Measurements from ENCODE around the gene PSTPIP2.
"Not testable (repeated sequence)": the region's sequence is repeated elsewhere in the genome, so short reads cannot be mapped to it uniquely, and the experiment has no call there.

Gene PSTPIP2

GRCh38 chr18:46069524-46069923, 2.5 kb downstream of the PSTPIP2 start:
- no peak for DNase-seq (ENCODE audit: low read depth in 2 of 2)

GRCh38 chr18:46068763-46069162, 3.3 kb downstream of the PSTPIP2 start:
- no peak for DNase-seq (ENCODE audit: low read depth in 2 of 2)

DNA sequence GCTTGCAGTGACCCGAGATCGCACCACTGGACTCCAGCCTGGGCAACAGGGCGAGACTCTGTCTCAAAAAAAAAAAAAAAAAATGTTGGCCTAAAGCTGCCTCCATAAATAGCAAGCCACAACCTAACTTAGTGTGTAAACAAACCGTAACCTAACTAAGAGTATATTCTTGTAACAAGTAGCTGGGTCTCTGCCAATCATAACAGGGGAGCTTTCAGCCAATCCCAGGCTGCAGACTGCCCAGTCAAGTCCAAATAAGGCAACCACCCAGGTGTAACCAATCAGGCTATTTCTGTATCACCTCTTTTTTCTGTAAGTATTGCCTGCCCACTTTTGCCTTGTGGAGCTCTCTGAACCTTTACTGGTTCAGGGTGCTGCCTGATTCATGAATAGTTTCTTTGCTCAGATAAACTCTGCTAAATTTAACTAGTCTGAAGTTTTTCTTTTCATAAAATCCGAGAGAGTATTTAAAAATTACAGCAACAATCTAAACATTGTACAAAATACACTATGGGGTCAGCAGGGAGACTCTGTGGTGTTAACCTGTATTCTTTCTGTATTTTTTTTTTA, 4.5 kb downstream of the PSTPIP2 start:
- no peak for DNase-seq (ENCODE audit: low read depth in 2 of 2)

GRCh38 chr18:46062781-46063180, 9.3 kb downstream of the PSTPIP2 start:
- DNase-seq (ENCODE audit: low read depth in 2 of 2), result no peak

DNA sequence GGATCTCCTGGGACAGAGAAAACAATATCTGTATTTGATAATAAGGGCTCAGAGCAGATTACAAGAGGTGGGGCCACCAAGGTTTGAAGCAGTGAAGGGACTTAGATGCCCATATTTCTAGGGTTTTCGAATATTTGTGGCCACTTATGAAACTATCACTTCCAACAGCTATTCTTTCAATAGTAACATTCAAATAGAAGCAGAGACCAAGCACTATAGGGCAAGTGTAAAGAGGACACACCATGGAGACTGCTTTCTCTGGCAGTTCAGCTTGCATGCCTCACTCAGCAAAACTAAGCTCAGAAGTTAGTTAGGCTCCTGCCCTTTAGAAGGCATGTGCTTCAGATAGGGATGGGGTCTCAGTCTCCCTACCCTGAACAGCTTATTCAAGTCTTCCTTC, 10.3 kb downstream of the PSTPIP2 start:
- DNase-seq (ENCODE audit: low read depth in 2 of 2), result no peak

GRCh38 chr18:46061387-46061786, 10.7 kb downstream of the PSTPIP2 start:
- DNase-seq (ENCODE audit: low read depth in 2 of 2), result no peak

DNA sequence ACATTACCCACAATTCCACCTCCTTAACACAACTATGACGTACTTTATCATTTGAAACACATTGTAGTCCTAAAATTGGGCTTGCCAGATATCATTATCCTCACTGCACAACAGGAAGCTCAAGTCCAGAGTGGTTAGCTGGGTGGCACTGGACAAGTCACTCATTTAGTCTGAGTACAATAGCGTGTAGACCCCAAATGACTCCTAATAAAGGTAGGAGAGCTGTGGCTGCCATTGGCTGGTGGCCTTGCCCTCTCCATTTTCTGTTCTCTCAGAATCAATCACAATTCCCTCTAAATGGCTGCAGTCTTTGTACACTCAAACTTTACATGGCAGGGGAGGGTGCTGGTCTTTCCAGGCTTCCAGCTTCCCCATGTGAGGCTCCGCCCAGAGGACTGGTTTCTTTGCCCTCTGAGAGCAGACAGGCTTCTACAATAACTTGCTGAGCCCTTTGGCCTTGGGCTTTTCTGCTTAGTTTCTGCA, 11.7 kb downstream of the PSTPIP2 start:
- DNase-seq (ENCODE audit: low read depth in 2 of 2), result no peak

GRCh38 chr18:46055838-46056230, 16.2 kb downstream of the PSTPIP2 start:
- DNase-seq (ENCODE audit: low read depth in 2 of 2), result no peak

GRCh38 chr18:46054956-46055837, 16.9 kb downstream of the PSTPIP2 start:
- DNase-seq (ENCODE audit: low read depth in 2 of 2), result no peak

DNA sequence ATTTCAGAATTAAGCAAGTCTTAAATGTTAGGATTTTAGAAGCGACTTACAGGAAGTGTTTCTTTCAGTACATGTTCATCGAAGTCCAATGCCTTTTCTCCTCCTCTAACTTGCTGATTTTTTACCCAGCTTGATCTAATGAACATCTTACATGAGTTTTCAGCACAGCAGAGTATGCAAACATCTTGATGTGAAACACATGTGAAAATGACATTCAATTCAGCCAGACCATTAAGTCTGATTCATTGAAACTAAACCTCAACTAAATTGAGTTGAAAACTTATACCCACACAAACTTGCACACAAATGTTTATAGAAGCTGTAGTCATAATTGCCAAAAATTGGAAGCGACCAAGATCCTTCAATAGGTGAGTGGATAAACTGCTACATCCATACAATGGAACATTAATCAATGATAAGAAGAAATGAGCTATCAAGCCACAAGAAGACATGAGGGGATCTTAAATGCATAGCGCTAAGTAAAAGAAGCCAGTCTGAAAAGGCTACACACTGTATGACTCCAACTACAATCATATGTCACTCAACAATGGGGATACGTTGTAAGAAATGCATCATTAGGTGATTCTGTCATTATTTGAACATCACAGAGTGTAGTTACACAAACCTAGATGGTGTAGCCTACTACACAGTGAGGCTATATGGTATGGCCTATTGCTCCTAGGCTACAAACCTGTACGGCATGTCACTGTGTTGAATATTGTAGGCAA, 18.5 kb downstream of the PSTPIP2 start:
- DNase-seq (ENCODE audit: low read depth in 2 of 2), result peak; percentile 67 to 72

DNA sequence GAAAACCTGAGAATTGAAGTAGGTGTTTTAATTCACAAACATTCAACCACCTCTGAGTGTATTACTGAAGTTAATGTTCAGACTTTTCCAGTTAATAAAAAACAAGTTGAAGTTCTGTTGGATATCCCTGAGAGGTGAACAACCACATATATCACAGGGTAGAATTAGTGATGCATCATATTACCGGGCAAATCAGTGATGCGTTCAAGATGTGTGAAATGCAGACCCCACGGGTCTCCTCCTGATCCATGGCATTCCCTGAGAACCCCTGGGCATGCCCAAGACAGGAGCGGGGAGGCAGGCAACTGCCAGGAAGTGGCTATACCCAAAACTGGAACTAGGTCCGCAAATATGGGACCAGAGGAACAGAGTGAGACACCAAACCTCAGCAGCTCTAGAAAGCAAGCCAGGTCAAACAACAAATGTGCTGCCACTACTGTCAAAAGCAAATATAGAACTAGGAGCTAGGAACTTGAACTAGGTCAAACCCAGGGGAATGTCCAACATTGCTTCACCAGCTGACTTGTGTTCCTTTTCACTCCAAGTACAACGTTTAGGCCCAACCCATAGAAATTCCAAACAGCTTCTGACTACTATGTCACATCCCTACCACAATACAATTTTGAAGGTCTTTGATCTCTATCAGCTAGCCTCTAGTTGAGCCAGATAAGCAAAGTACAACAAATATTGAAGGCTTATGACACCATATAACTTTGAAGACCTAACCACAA, 20.2 kb downstream of the PSTPIP2 start:
- DNase-seq (ENCODE audit: low read depth in 2 of 2), result no peak

DNA sequence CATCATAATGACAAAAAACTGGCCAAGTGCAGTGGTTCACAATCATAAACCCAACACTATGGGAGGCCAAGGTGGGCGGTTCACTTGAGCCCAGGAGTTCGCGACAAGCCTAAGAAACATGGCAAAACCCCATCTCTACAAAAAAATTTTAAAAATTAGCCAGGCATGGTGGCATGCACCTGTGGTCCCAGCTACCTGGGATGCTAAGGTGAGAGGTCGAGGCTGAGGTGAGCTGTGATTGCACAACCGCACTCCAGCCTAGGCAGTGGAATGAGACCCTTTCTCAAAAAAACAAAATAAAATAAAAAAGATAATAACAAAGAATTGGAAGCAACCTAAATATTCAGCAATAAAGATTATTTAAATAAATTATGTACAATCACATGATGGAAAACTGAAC, 21.8 kb downstream of the PSTPIP2 start:
- no peak for DNase-seq (ENCODE audit: low read depth in 2 of 2)

GRCh38 chr18:46048641-46049040, 23.4 kb downstream of the PSTPIP2 start:
- DNase-seq (ENCODE audit: low read depth in 2 of 2), result no peak

GRCh38 chr18:46047369-46047768, 24.7 kb downstream of the PSTPIP2 start:
- not testable (repeated sequence) for DNase-seq (ENCODE audit: low read depth in 2 of 2)

DNA sequence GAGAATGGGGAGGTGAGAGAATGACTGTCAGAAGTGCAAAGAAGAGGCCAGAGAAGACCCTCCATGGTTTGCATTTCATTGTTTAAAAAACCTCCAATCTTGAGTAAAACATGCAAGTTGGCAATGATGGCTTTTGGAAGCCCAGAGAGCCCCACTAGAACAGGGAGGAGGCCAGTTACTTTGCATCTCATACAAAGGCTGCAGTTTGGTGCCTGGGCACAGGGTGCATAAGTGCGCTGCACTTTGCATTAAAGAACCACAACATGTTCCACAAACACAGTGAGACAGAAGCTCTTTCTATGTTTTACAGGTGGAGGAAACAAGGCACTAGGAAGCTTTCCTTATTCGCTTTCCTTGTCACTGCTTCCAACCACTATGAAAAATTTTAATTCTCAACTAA, 25.4 kb downstream of the PSTPIP2 start:
- no peak for DNase-seq (ENCODE audit: low read depth in 2 of 2)

- no peak for DNase-seq (ENCODE audit: low read depth in 2 of 2)
These were observed 25.9 kb downstream of the PSTPIP2 start for GRCh38 chr18:46046126-46046525.

DNA sequence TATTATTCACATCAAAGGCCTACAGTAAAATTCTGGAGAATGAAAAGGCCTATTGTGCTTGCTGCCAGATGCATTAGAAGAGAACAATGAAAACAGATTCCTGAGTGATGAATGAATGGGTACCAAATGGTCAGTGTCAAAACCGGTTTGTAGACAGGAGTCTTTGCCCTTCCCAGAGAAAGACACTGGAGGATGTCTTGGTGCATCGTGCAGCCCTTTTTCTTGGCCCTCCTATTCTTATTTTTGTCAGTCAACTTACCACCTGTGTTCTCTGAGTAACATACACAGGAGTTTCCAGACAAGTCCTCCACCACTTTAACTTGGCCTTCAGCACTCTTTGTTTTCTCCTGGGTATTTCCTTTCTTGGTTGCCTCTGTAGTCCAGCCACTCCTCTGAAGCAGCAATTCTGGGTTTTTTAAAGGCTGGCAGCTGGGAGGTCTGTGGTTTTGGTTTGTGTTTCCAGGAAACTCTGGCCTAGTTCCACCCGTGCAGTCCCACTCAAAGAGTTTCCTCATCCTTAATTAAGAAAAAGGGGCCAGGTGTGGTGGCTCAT, 29.4 kb downstream of the PSTPIP2 start:
- peak; percentile 19 to 20 for DNase-seq (ENCODE audit: low read depth in 2 of 2)

DNA sequence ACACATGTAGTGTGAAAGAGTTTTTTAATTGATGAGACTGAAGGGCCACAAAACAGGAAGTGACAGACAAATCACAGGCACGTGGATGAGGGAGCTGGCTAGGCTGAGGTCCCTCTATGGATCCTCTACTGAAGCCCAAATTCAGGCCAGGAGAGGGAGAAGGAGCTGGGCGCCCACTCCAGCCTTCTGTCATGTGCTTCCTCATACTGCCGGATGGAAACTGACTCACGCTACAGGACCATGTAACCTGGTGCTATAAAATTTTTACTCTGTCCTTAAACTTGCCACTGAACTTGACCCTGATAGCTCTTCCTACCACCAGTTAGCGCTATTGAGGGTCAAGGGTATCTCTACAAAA, 31.3 kb downstream of the PSTPIP2 start:
- DNase-seq (ENCODE audit: low read depth in 2 of 2), result no peak

DNA sequence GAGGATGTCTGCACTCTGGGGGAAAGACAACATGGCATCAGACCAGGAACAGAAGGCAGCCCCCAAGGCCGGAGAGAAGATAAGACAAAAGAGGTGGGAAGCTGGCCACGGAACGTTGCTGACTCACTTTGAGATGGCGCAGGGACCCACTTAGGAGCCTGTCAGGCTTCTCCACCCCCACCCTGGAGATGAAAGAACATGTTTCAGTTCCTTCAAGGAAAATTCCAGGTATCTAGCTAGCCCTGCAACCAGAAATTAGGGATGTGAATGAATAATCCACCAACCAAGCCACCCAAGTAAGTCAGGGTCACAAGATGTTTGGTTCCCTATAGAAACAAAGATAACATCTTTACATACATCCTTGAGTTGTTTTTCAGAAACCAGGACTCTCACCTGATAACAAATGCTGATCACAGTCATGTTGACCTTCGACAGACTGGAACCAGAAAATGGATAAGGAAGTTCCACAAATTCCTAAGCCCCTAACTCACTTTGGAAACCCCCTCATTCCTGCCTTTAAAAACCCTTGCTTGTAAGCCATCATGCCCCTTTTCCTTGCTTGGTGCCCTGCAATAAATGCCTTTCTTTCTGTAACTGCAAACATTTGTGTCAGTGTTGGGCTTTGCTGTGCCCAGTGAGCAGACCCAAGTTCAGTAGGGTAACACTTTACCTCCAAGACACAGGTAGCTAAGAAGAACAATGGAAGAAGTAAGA, 31.9 kb downstream of the PSTPIP2 start:
- DNase-seq (ENCODE audit: low read depth in 2 of 2), result no peak

GRCh38 chr18:46037512-46038305, 34.4 kb downstream of the PSTPIP2 start:
- no peak for DNase-seq (ENCODE audit: low read depth in 2 of 2)

Data from fibroblast of skin of left quadriceps (primary cell).